Fibroblast of mammary gland (primary cell): ENCODE measurements around the gene CGB5.

ENCODE experiments used
- DNase-seq: peaks from one replicate; pipeline ENCODE4 v3.0.0-alpha.2; 2010; ENCODE audit warnings: low read depth
- H3K4me3 ChIP-seq: 2 replicates; pipeline ENCODE4 v1.5.1; 2011; ENCODE audit warnings: low read depth, mild to moderate bottlenecking, low read length, moderate library complexity; ENCODE audit not compliant: control insufficient read depth
- CTCF ChIP-seq: conservative IDR thresholded peaks from 2 replicates; pipeline ENCODE4 v1.5.1; 2011; ENCODE audit warnings: low read depth, low read length, inconsistent platforms; ENCODE audit not compliant: control insufficient read depth, insufficient read depth

Gene CGB5

GRCh38 chr19:49091391-49092038 is 47.9 kb downstream of the CGB5 start:
- no peak for DNase-seq
- no peak overlapping the region for H3K4me3 ChIP-seq

GRCh38 chr19:49092686-49093085 is 49.0 kb downstream of the CGB5 start:
- no peak for TF ChIP-seq CTCF
- no peak overlapping the region for H3K4me3 ChIP-seq
- no peak for DNase-seq

More at GRCh38 chr19:49091391-49092038, 47.9 kb downstream of the CGB5 start:
- no peak for TF ChIP-seq CTCF
